SU-DHL-6 (cell line): Measurements from ENCODE around the gene AGBL2.

ENCODE experiments used
- H2AFZ ChIP-seq: fragments of 200-600 bp; sonication (generic); 2 replicates; pipeline ENCODE4 v1.6.1; 2014; ENCODE audit warnings: low read depth, mild to moderate bottlenecking, moderate library complexity, mixed read lengths, antibody characterized with exemption, low read length; ENCODE audit not compliant: severe bottlenecking
- H3F3A ChIP-seq: fragments of 200-600 bp; shearing (Covaris generic); 2 replicates; pipeline ENCODE4 v1.6.0; 2016; ENCODE audit warnings: antibody characterized with exemption, mild to moderate bottlenecking; ENCODE audit not compliant: insufficient read depth
- H3K27ac ChIP-seq: fragments of 200-600 bp; sonication (generic); 2 replicates; pipeline ENCODE4 v1.5.1; 2016; ENCODE audit warnings: low read depth, mild to moderate bottlenecking, low read length, moderate library complexity, mixed read lengths
- H3K27me3 ChIP-seq: fragments of 200-600 bp; sonication (generic), shearing (Covaris generic); 2 replicates; pipeline ENCODE4 v1.6.0; 2014; ENCODE audit warnings: mild to moderate bottlenecking, low read length
- H3K36me3 ChIP-seq: fragments of 200-600 bp; sonication (generic); 2 replicates; pipeline ENCODE4 v1.6.1; 2014; ENCODE audit warnings: mild to moderate bottlenecking, low read length, mixed read lengths
- H3K4me2 ChIP-seq: fragments of 300-600, 200-600 bp; shearing (Covaris generic), sonication (generic); 2 replicates; pipeline ENCODE4 v1.6.0; 2014; ENCODE audit warnings: low read length, low read depth, mild to moderate bottlenecking; ENCODE audit not compliant: poor library complexity, severe bottlenecking
- H3K4me3 ChIP-seq: fragments of 200-600 bp; sonication (generic); 2 replicates; pipeline ENCODE4 v1.5.1; 2014; ENCODE audit warnings: antibody characterized with exemption, low read length, mild to moderate bottlenecking, mixed read lengths; ENCODE audit not compliant: insufficient read depth, poor library complexity, severe bottlenecking
- H3K79me2 ChIP-seq: fragments of 200-600 bp; sonication (generic); 2 replicates; pipeline ENCODE4 v1.6.1; 2014; ENCODE audit warnings: mild to moderate bottlenecking, low read length, moderate library complexity; ENCODE audit not compliant: insufficient read depth
- H3K9ac ChIP-seq: fragments of 200-600 bp; sonication (generic); 2 replicates; pipeline ENCODE4 v1.7.0; 2014; ENCODE audit warnings: mild to moderate bottlenecking, low read length
- H3K9me2 ChIP-seq: fragments of 200-600 bp; sonication (generic); replicated peaks from 2 replicates; pipeline ENCODE4 v1.6.1; 2014; ENCODE audit warnings: low read length; ENCODE audit not compliant: insufficient read depth
- H3K9me3 ChIP-seq: fragments of 200-600 bp; sonication (generic); 2 replicates; pipeline ENCODE4 v1.6.1; 2014; ENCODE audit warnings: low read length, mixed read lengths; ENCODE audit not compliant: insufficient read depth
- H4K20me1 ChIP-seq: fragments of 200-600 bp; sonication (generic); 2 replicates; pipeline ENCODE4 v1.6.1; 2014; ENCODE audit warnings: low read depth, mild to moderate bottlenecking, antibody characterized with exemption, low read length, moderate library complexity, mixed read lengths
- EZH2phosphoT487 ChIP-seq: fragments of 200-600 bp; sonication (generic), shearing (Covaris generic); conservative IDR thresholded peaks from 2 replicates; pipeline ENCODE4 v1.6.1; 2018; ENCODE audit warnings: mild to moderate bottlenecking, antibody characterized with exemption, low read length, moderate library complexity, mixed read lengths
- TF ChIP-seq, protein P1 (sequence below): fragments of 200-600 bp; sonication (generic); IDR thresholded peaks from one replicate; pipeline ENCODE4 v1.5.1; 2017; ENCODE audit warnings: antibody characterized with exemption, mild to moderate bottlenecking, low read length, moderate library complexity; ENCODE audit not compliant: insufficient read depth, poor library complexity, severe bottlenecking

The AGBL2 gene

DNA sequence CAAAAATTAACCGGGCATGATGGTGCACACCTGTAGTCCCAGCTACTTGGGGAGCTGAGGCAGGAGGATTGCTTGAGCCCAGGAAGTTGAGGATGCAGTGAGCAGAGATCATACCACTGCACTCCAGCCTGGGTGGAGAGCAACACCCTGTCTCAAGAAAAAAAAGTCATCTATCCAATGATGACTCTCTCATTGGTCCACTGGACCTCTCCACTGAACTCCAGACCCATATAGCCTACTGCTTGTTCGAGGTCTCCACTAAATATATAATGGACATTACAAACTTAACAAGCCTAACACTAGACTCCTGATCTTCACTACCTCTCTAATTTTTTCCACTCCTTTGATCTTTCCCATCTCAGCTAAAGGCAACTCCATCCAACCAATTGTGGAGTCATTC is 39.3 kb downstream of the AGBL2 start:
- Histone ChIP-seq H3K9me3 (no peaks in the 10 kb centered on the region), H3K27me3 (no peaks in the 10 kb centered on the region), H3F3A (no peaks in the 10 kb centered on the region), H3K36me3 (no peaks in the 10 kb centered on the region), H3K79me2 (no peaks in the 10 kb centered on the region), H3K9ac (no peak overlapping the region), H3K4me2 (no peak overlapping the region), H2AFZ (no peak overlapping the region), H3K27ac (no peak overlapping the region), H3K9me2 (no peaks in the 10 kb centered on the region), H3K4me3 (no peak overlapping the region), H4K20me1 (no peaks in the 10 kb centered on the region)
- TF ChIP-seq EZH2phosphoT487 = no peak
- TF ChIP-seq, protein P1, sequence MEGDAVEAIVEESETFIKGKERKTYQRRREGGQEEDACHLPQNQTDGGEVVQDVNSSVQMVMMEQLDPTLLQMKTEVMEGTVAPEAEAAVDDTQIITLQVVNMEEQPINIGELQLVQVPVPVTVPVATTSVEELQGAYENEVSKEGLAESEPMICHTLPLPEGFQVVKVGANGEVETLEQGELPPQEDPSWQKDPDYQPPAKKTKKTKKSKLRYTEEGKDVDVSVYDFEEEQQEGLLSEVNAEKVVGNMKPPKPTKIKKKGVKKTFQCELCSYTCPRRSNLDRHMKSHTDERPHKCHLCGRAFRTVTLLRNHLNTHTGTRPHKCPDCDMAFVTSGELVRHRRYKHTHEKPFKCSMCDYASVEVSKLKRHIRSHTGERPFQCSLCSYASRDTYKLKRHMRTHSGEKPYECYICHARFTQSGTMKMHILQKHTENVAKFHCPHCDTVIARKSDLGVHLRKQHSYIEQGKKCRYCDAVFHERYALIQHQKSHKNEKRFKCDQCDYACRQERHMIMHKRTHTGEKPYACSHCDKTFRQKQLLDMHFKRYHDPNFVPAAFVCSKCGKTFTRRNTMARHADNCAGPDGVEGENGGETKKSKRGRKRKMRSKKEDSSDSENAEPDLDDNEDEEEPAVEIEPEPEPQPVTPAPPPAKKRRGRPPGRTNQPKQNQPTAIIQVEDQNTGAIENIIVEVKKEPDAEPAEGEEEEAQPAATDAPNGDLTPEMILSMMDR = no peak

DNA sequence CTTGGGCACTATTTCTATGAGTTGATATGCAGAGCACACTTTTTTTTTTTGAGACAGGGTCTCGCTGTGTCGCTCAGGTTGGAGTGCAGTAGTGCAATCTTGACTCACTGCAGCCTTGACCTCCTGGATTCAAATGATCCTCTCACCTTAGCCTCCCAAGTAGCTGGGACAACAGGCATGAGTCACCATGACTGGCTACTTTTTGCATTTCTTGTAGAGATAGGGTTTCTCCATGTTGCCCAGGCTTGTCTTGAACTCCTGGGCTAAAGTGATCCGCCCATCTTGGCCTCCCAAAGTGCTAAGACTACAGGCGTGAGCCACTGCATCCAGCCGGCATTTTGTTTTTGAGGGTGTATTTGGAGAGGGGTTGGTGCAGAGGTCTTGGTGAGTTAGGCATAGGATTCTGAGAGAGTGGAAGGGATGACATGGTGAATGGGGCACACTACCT is 42.9 kb downstream of the AGBL2 start:
- Histone ChIP-seq H4K20me1 (no peaks in the 10 kb centered on the region), H3K27ac (no peak overlapping the region), H3K27me3 (no peaks in the 10 kb centered on the region), H3K9me3 (no peaks in the 10 kb centered on the region), H2AFZ (no peak overlapping the region), H3K4me2 (no peak overlapping the region), H3K4me3 (no peak overlapping the region), H3K9me2 (no peaks in the 10 kb centered on the region), H3K36me3 (no peaks in the 10 kb centered on the region), H3K79me2 (no peaks in the 10 kb centered on the region), H3K9ac (no peak overlapping the region), H3F3A (no peaks in the 10 kb centered on the region)
- TF ChIP-seq, protein P1 = no peak

DNA sequence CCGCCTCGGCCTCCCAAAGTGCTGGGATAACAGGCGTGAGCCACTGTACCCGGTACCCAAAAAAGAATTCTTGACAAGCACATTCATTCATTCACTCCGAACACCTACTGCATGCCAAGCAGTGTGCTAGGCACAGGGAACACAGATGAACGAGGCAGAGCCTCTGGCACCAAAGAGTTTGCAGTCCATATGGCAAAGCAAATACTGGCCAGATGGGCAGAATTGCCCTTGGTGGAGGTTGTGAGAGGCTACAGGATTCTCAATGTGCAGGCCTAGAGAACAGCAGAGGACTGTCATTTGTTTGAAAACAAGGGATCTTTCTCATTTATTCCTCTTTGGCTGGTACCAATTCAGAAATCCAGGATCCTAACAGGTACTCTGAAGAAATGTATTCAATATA is 45.3 kb downstream of the AGBL2 start:
- Histone ChIP-seq H3K9me3 (no peaks in the 10 kb centered on the region), H2AFZ (no peak overlapping the region), H3F3A (no peaks in the 10 kb centered on the region), H3K9me2 (no peaks in the 10 kb centered on the region), H3K9ac (no peak overlapping the region), H4K20me1 (no peaks in the 10 kb centered on the region), H3K27ac (no peak overlapping the region), H3K79me2 (no peaks in the 10 kb centered on the region), H3K36me3 (no peaks in the 10 kb centered on the region), H3K4me3 (no peak overlapping the region), H3K27me3 (no peaks in the 10 kb centered on the region), H3K4me2 (no peak overlapping the region)
- TF ChIP-seq, protein P1 = no peak
- no peak for TF ChIP-seq EZH2phosphoT487

DNA sequence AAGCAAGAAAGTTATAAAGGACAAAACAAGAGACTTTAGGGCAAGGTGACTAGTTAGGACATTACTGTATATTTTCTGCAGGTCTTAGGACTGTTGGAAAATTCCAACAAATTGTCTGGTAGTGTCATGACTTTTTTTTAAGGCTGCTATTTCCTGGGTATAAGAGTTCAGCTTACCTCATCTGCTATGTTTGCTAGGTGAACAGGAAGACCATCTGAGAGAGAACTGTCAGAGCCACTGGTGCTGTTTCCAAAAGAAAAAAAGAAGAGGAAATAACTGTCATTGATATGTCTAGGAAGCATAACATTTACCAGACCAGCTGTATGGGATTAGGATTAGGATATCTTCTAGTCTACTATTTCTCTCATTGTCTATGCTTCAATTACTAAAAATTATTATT is 46.5 kb downstream of the AGBL2 start:
- no peaks in the 10 kb centered on the region for H3K79me2 ChIP-seq
- TF ChIP-seq EZH2phosphoT487 = no peak
- TF ChIP-seq, protein P1 = no peak

More for the DNA sequence above, 46.5 kb downstream of the AGBL2 start:
- H3K4me2 ChIP-seq = no peak overlapping the region
- no peaks in the 10 kb centered on the region for H3K9me2 ChIP-seq
- H3F3A ChIP-seq = no peaks in the 10 kb centered on the region
- H3K9ac ChIP-seq = no peak overlapping the region
- no peaks in the 10 kb centered on the region for H3K27me3 ChIP-seq
- no peak overlapping the region for H3K4me3 ChIP-seq
- no peak overlapping the region for H2AFZ ChIP-seq
- H3K36me3 ChIP-seq = no peaks in the 10 kb centered on the region
- no peaks in the 10 kb centered on the region for H3K9me3 ChIP-seq
- H3K27ac ChIP-seq = no peak overlapping the region
- no peaks in the 10 kb centered on the region for H4K20me1 ChIP-seq
